B cell (primary cell): ENCODE results near the gene VOPP1. TPM values are rescaled to one million over a fixed set of nuclear protein-coding genes. Genes with fewer than 3 reads are reported as not detected.

Source experiments
- ATAC-seq: fragments of 200-7000 bp; cut with Tn5 transposase; one replicate; pipeline ENCODE4 v1.10.0; 2021; ENCODE audit warnings: low read depth, mild to moderate bottlenecking, moderate number of reproducible peaks, moderate library complexity
- CTCF ChIA-PET: fragments of 350-600 bp; sonication (Branson Sonifier 250); formaldehyde crosslinking; loops from one replicate; lab custom pipeline; 2021; ENCODE audit warnings: antibody characterized with exemption, inconsistent platforms; lab: Charles Lee
- POLR2A ChIA-PET: fragments of 350-600 bp; sonication (Branson Sonifier 250); formaldehyde crosslinking; loops from one replicate; lab custom pipeline; 2021; ENCODE audit warnings: antibody characterized with exemption; lab: Charles Lee
- DNase-seq: peaks from one replicate; pipeline ENCODE4 v3.0.0; 2013
- H2AFZ ChIP-seq: 2 replicates; pipeline ENCODE4 v1.6.1; 2012; ENCODE audit warnings: mild to moderate bottlenecking, low read depth, low read length; ENCODE audit not compliant: insufficient read depth, poor library complexity, severe bottlenecking
- H3K27ac ChIP-seq, 2 donors: 1 replicate in 1 of 2; 2 replicates in 1 of 2; pipeline ENCODE4 v1.5.1; 2012 to 2013; ENCODE audit warnings: low read length in 2 of 2, mild to moderate bottlenecking in 2 of 2, moderate library complexity in 1 of 2
- H3K27me3 ChIP-seq, 4 experiments: fragments of 200-600 bp in 1 of 4; sonication (generic) in 1 of 4; replicated peaks in 1 of 4; 1 replicate in 2 of 4; 2 replicates in 2 of 4; pipeline versions ENCODE4 v1.6.1 to v1.7.0; 2013 to 2016; ENCODE audit warnings: low read length in 3 of 4, mild to moderate bottlenecking in 2 of 4, mixed read lengths in 1 of 4, moderate library complexity in 1 of 4; ENCODE audit not compliant: insufficient read depth in 4 of 4, control insufficient read depth in 3 of 4; ENCODE audit errors: control extremely low read depth in 1 of 4
- H3K36me3 ChIP-seq, 2 experiments: replicated peaks in 1 of 2; 1 replicate in 1 of 2; 2 replicates in 1 of 2; pipeline versions ENCODE4 v1.6.1 to v1.7.1; 2013; ENCODE audit warnings: low read length in 1 of 2; ENCODE audit not compliant: insufficient read depth in 2 of 2, control insufficient read depth in 1 of 2; ENCODE audit errors: control extremely low read depth in 1 of 2, extremely low read depth in 1 of 2
- H3K4me1 ChIP-seq, 2 donors: fragments of 200-600 bp in 1 of 2; sonication (generic) in 1 of 2; 1 replicate in 1 of 2; 2 replicates in 1 of 2; pipeline versions ENCODE4 v1.5.1 to v1.6.1; 2013 to 2017; ENCODE audit warnings: low read length in 2 of 2; ENCODE audit not compliant: control insufficient read depth in 2 of 2, insufficient read depth in 2 of 2
- H3K4me2 ChIP-seq: replicated peaks from 2 replicates; pipeline ENCODE3; 2012; ENCODE audit warnings: mild to moderate bottlenecking, low read depth, low read length; ENCODE audit not compliant: poor library complexity, severe bottlenecking
- H3K4me3 ChIP-seq, 5 experiments: fragments of 200-600 bp in 1 of 5; sonication (generic) in 1 of 5; 1 replicate in 3 of 5; 2 replicates in 2 of 5; pipeline versions ENCODE4 v1.5.1 to v1.7.0; 2011 to 2016; ENCODE audit warnings: low read length in 4 of 5, mild to moderate bottlenecking in 4 of 5, low read depth in 2 of 5, control low read depth in 1 of 5, moderate library complexity in 1 of 5; ENCODE audit not compliant: insufficient read depth in 1 of 5; ENCODE audit errors: control extremely low read depth in 1 of 5, extremely low read depth in 1 of 5
- H3K79me2 ChIP-seq: fragments of 200-600 bp; sonication (generic); one replicate; pipeline ENCODE4 v1.6.0; 2016; ENCODE audit warnings: low read length; ENCODE audit not compliant: control insufficient read depth, insufficient read depth
- H3K9ac ChIP-seq: fragments of 200-600 bp; sonication (generic); 2 replicates; pipeline ENCODE4 v1.6.1; 2017; ENCODE audit warnings: mild to moderate bottlenecking, low read length, moderate library complexity
- H3K9me3 ChIP-seq, 3 donors: one replicate each; pipeline versions ENCODE4 v1.6.1 to v1.7.1; 2013; ENCODE audit warnings: low read length in 2 of 3; ENCODE audit not compliant: control insufficient read depth in 2 of 3, insufficient read depth in 1 of 3; ENCODE audit errors: control extremely low read depth in 1 of 3
- H4K20me1 ChIP-seq: 2 replicates; pipeline ENCODE4 v1.6.0; 2012; ENCODE audit warnings: mild to moderate bottlenecking, low read length; ENCODE audit not compliant: insufficient read depth, control insufficient read depth, poor library complexity, severe bottlenecking
- H3K27ac Mint-ChIP-seq: one replicate; pipeline ENCODE4 v1.8.0; 2021; ENCODE audit warnings: mixed read lengths
- H3K27me3 Mint-ChIP-seq: one replicate; pipeline ENCODE4 v1.8.0; 2021; ENCODE audit warnings: mixed read lengths
- H3K4me1 Mint-ChIP-seq: one replicate; pipeline ENCODE4 v1.8.0; 2021; ENCODE audit warnings: mixed read lengths
- H3K4me3 Mint-ChIP-seq: one replicate; pipeline ENCODE4 v1.8.0; 2021; ENCODE audit warnings: mixed read lengths
- H3K9me3 Mint-ChIP-seq: one replicate; pipeline ENCODE4 v1.8.0; 2022; ENCODE audit warnings: mixed read lengths; ENCODE audit not compliant: insufficient read depth
- EZH2 ChIP-seq: IDR thresholded peaks from 2 replicates; pipeline ENCODE4 v1.6.1; 2012; ENCODE audit warnings: borderline replicate concordance, low read depth, mild to moderate bottlenecking, moderate library complexity, low read length; ENCODE audit not compliant: insufficient read depth, poor library complexity, severe bottlenecking
- WGBS: methylation state at CpG from one replicate; pipeline ENCODE4 v1.1.5; 2013; ENCODE audit warnings: missing lambda C conversion rate; ENCODE audit not compliant: insufficient coverage; 5-methylcytosine and 5-hydroxymethylcytosine counted together
- intact Hi-C: fragments of 100-400 bp; cut with micrococcal nuclease; formaldehyde crosslinking; loops from one replicate; pipeline ENCODE4 v1.10.0; 2022
- polyA plus RNA-seq: library from polyadenylated mRNA; depleted of rRNA; stranded (reverse); fragments of >200 nt; gene quantifications from 2 replicates; pipeline ENCODE4 v1.2.3, GENCODE V29; 2012
- total RNA-seq, 2 donors: library from RNA; stranded (reverse); fragments of 120-200 nt in 1 of 2; gene quantifications; 1 replicate in 1 of 2; 2 replicates in 1 of 2; pipeline versions ENCODE4 v1.2.3 to v1.2.4, GENCODE V29; 2013 to 2022
- TF ChIP-seq, protein P1 (sequence below): fragments of 200-600 bp; IDR thresholded peaks from one replicate; pipeline ENCODE4 v1.8.0; 2022; ENCODE audit warnings: antibody characterized with exemption, mild to moderate bottlenecking

Gene VOPP1
- total and polyA plus RNA-seq, 2 donors (not counting 1 experiment from before 2014, with no cell fraction given) = 53.2 to 256 TPM

DNA sequence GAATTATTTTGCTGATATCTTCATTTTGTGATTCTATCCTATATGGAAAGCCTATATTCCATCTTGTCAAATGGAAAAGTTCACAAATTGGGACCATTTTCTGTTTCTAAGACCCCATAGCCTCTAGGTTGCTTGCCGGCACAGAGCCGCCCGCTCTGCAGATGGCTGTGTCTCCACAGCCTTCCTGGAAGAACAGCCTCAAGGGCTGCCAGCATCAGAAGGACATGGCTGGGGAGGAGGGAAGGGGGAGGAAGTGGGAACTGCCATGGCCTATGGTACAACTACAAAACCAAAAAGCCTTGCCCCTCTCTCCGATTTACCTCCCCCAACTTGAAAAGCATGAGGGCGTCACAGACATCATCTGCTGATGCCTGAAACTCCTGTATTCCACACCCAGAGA is 131.3 kb downstream of the VOPP1 start:
- Histone ChIP-seq H3K9ac (no peak overlapping the region), H3K79me2 (no peaks in the 10 kb centered on the region), H3K4me2 (no peak overlapping the region), H2AFZ (no peak overlapping the region), H3K4me1 (no peaks in the 10 kb centered on the region), H3K36me3 (no peaks in the 10 kb centered on the region), H3K9me3 (no peaks in the 10 kb centered on the region), H3K27me3 (no peaks in the 10 kb centered on the region), H3K4me3 (no peak overlapping the region), H3K27ac (no peak overlapping the region), H4K20me1 (no peaks in the 10 kb centered on the region)
- POLR2A ChIA-PET = no interaction called here
- no peak for DNase-seq
- Mint-ChIP-seq H3K27me3 (no peaks in the 10 kb centered on the region), H3K9me3 (peaks cover 3% of the 10 kb centered on the region), H3K4me3 (no peak overlapping the region), H3K4me1 (peaks cover 8% of the 10 kb centered on the region), H3K27ac (no peak overlapping the region)
- intact Hi-C loops = no loop called here
- CTCF ChIA-PET = interaction anchor here (1.6 kb wide), 1 partner anchor 9 kb away, joined by 5 read pairs; no protein-coding TSS in a partner anchor
- no peak for ATAC-seq
- WGBS = 100% methylated on average over 1 of the region's 5 CpGs
- TF ChIP-seq, protein P1, sequence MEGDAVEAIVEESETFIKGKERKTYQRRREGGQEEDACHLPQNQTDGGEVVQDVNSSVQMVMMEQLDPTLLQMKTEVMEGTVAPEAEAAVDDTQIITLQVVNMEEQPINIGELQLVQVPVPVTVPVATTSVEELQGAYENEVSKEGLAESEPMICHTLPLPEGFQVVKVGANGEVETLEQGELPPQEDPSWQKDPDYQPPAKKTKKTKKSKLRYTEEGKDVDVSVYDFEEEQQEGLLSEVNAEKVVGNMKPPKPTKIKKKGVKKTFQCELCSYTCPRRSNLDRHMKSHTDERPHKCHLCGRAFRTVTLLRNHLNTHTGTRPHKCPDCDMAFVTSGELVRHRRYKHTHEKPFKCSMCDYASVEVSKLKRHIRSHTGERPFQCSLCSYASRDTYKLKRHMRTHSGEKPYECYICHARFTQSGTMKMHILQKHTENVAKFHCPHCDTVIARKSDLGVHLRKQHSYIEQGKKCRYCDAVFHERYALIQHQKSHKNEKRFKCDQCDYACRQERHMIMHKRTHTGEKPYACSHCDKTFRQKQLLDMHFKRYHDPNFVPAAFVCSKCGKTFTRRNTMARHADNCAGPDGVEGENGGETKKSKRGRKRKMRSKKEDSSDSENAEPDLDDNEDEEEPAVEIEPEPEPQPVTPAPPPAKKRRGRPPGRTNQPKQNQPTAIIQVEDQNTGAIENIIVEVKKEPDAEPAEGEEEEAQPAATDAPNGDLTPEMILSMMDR = no peak
- TF ChIP-seq EZH2 = no peak

DNA sequence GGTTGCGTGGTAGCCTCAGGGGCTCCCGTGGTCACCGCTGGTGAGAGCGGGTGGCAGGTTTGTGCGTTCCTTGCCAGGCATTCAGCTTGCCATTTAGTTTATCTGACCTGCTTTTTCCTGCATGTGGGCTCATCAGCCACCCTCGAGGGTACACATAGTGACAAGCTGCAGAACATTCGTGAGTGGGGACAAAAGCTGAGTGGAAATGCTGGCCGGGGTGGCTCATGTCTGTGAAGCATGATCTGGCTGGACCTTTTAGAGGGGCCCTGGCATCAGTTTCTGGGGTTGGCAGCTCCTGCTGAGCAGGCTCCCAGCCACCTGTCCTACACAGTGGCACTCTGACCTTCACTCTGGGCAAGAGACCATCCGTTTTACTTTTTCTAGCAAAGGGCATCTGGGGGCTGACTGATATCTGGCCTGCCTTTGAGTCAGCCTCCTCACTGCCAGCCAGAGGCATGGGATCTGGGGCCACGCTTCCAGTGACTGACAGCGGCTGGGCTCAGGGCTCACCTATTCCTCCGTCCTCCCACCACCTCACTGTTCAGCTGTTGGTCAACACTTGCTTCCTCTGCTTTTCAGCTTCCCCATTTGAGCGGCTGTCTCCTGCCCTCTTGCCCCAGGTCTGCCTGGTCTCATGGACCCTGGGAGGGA is 132.1 kb downstream of the VOPP1 start:
- Histone ChIP-seq H3K27ac (no peak overlapping the region), H2AFZ (no peak overlapping the region), H3K27me3 (no peaks in the 10 kb centered on the region), H3K4me1 (no peaks in the 10 kb centered on the region), H3K79me2 (no peaks in the 10 kb centered on the region), H3K4me2 (no peak overlapping the region), H4K20me1 (no peaks in the 10 kb centered on the region), H3K9ac (no peak overlapping the region), H3K36me3 (no peaks in the 10 kb centered on the region), H3K9me3 (no peaks in the 10 kb centered on the region), H3K4me3 (no peak overlapping the region)
- intact Hi-C loops = no loop called here
- Mint-ChIP-seq H3K27me3 (no peaks in the 10 kb centered on the region), H3K4me1 (peaks cover 8% of the 10 kb centered on the region), H3K9me3 (peaks cover 2% of the 10 kb centered on the region), H3K4me3 (no peak overlapping the region), H3K27ac (peak overlapping the region; percentile 68)
- DNase-seq (no peak), ATAC-seq (no peak)
- POLR2A ChIA-PET = no interaction called here
- WGBS = 87% methylated on average over 13 of the region's 13 CpGs
- no peak for TF ChIP-seq EZH2
- TF ChIP-seq, protein P1 = no peak
- CTCF ChIA-PET = interaction anchor here (1.0 kb wide), 1 partner anchor 12 kb away, joined by 3 read pairs; no protein-coding TSS in a partner anchor
